Right atrium auricular region (tissue), 2 donors: ENCODE results near the gene FKBP1C. TPM values are rescaled to one million over a fixed set of nuclear protein-coding genes. Genes with fewer than 3 reads are reported as not detected.

Experiments
- DNase-seq: peaks from one replicate; pipeline ENCODE4 v3.0.0-alpha.2; 2019; ENCODE audit warnings: low spot score
- H3K27ac ChIP-seq, 2 donors: fragments of 200-600 bp; sonication (generic); 1 replicate in 1 of 2; 2 replicates in 1 of 2; pipeline ENCODE4 v1.5.1; 2016 to 2019
- H3K27me3 ChIP-seq, 2 donors: fragments of 200-600 bp; sonication (generic); one replicate each; pipeline versions ENCODE4 v1.5.1 to v1.6.0; 2017 to 2019
- H3K36me3 ChIP-seq: fragments of 200-600 bp; sonication (generic); one replicate; pipeline ENCODE4 v1.5.1; 2016
- H3K4me1 ChIP-seq, 2 donors: fragments of 200-600 bp; sonication (generic); one replicate each; pipeline versions ENCODE4 v1.5.1 to v1.6.0; 2017 to 2019
- H3K4me3 ChIP-seq, 2 donors: fragments of 200-600 bp; sonication (generic); 1 replicate in 1 of 2; 2 replicates in 1 of 2; pipeline ENCODE4 v1.5.1; 2017 to 2019; ENCODE audit warnings: mild to moderate bottlenecking in 1 of 2, moderate library complexity in 1 of 2
- H3K9me3 ChIP-seq, 2 donors: fragments of 200-600 bp; sonication (generic); one replicate each; pipeline ENCODE4 v1.5.1; 2019
- total RNA-seq, 2 donors: library from RNA; depleted of rRNA; stranded (reverse); fragments of >200 nt; gene quantifications; one replicate each; pipeline ENCODE4 v1.1.0, GENCODE V29; 2016
- TF ChIP-seq, protein P1 (sequence below), 2 donors: fragments of 200-600 bp; sonication (generic); IDR thresholded peaks; one replicate each; pipeline ENCODE4 v1.5.1; 2019; ENCODE audit warnings: antibody characterized with exemption in 2 of 2

FKBP1C gene
- total RNA-seq, 2 donors from 2014 or later = 0.35 TPM; not detected in 1

DNA sequence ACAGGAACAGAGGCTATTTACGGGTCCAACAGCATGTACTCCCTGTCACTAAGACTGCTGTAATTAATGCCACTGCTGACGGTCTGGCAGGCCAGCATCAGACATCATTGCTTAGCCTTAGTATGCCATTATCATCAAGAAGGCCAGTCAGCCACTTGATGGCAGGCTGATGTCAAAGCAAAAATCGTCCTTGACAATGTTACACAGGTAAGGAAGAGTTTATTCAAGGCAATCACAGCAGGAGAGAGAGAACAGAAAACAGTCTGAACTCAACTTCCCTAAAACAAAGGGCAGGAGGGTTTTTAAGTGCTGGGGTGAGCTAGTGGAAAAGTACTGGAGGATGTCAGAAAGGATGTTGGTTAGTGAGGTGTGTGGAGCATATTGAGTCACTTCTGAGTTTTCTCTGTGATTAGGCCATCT lies 25.1 kb downstream of the FKBP1C start:
- Histone ChIP-seq H3K36me3 (no peaks in the 10 kb centered on the region), H3K27me3 (no peaks in the 10 kb centered on the region), H3K4me3 (no peak overlapping the region), H3K27ac (no peak overlapping the region), H3K4me1 (no peaks in the 10 kb centered on the region), H3K9me3 (no peaks in the 10 kb centered on the region)
- no peak for DNase-seq
- TF ChIP-seq, protein P1, sequence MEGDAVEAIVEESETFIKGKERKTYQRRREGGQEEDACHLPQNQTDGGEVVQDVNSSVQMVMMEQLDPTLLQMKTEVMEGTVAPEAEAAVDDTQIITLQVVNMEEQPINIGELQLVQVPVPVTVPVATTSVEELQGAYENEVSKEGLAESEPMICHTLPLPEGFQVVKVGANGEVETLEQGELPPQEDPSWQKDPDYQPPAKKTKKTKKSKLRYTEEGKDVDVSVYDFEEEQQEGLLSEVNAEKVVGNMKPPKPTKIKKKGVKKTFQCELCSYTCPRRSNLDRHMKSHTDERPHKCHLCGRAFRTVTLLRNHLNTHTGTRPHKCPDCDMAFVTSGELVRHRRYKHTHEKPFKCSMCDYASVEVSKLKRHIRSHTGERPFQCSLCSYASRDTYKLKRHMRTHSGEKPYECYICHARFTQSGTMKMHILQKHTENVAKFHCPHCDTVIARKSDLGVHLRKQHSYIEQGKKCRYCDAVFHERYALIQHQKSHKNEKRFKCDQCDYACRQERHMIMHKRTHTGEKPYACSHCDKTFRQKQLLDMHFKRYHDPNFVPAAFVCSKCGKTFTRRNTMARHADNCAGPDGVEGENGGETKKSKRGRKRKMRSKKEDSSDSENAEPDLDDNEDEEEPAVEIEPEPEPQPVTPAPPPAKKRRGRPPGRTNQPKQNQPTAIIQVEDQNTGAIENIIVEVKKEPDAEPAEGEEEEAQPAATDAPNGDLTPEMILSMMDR (IDR thresholded peaks at IDR 0.05) = no peak

DNA sequence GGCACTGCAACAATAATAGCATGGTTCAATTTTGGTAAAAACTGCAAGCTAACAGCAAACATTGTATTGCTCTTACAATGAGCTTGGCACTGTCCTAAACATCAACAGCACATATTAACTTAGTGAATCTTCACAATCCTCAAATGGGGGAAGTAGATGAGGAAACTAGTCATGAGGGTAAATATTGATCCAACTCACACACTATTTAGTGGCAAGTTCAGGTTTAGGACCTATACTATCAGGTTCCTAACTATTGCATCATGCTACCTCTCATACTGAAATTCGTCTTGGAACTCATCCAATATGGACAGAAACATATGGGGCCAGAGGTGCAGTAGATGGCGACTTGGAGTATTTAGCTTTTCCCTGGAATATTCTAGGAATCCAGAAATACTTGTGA lies 34.2 kb downstream of the FKBP1C start:
- no peak for DNase-seq
- H3K36me3 ChIP-seq = no peaks in the 10 kb centered on the region
- no peaks in the 10 kb centered on the region for H3K4me1 ChIP-seq
- H3K27ac ChIP-seq = no peak overlapping the region
- no peaks in the 10 kb centered on the region for H3K9me3 ChIP-seq
- H3K27me3 ChIP-seq = no peaks in the 10 kb centered on the region
- TF ChIP-seq, protein P1 (IDR thresholded peaks at IDR 0.05) = no peak
- H3K4me3 ChIP-seq = no peak overlapping the region

DNA sequence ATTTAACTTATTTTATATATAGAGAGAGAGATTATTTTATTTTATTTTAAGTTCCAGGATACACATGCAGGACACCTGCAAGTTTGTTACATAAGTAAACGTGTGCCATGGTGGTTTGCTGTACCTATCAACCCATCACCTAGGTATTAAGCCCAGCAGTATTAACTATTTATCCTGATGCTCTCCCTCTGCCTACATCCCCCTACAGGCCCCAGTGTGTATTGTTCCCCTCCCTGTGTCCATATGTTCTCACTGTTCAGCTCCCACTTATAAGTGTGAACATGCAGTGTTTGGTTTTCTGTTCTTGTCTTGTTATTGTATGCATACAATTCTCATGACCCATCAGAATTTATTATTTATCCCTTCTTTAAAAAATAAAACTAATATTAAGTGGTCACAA lies 34.6 kb downstream of the FKBP1C start:
- Histone ChIP-seq H3K4me1 (no peaks in the 10 kb centered on the region), H3K4me3 (no peak overlapping the region), H3K9me3 (no peaks in the 10 kb centered on the region), H3K27me3 (no peaks in the 10 kb centered on the region), H3K36me3 (no peaks in the 10 kb centered on the region), H3K27ac (no peak overlapping the region)
- TF ChIP-seq, protein P1 (IDR thresholded peaks at IDR 0.05) = no peak
- no peak for DNase-seq

DNA sequence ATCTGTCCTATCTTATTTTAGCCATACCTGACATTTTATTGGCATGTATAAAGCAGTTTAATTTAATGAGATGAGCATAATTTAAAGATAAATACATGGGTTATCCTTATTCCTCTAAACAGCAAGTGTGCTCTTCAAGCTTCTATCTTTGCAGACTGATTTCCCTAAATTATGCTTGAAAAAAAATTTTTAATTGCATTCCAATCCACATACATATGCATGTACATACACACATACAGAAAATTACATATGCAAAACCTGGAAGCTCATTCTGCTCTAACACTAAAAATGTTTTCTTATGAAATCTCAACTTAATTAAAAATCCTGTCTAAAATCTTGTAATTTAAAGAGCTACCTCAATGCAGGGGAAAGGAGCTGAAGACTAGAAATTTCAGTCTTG lies 35.3 kb downstream of the FKBP1C start:
- H3K27me3 ChIP-seq = no peaks in the 10 kb centered on the region
- H3K4me3 ChIP-seq = no peak overlapping the region
- H3K9me3 ChIP-seq = no peaks in the 10 kb centered on the region
- H3K4me1 ChIP-seq = no peaks in the 10 kb centered on the region
- H3K36me3 ChIP-seq = no peaks in the 10 kb centered on the region
- TF ChIP-seq, protein P1 (IDR thresholded peaks at IDR 0.05) = no peak
- no peak for DNase-seq
- H3K27ac ChIP-seq = no peak overlapping the region

DNA sequence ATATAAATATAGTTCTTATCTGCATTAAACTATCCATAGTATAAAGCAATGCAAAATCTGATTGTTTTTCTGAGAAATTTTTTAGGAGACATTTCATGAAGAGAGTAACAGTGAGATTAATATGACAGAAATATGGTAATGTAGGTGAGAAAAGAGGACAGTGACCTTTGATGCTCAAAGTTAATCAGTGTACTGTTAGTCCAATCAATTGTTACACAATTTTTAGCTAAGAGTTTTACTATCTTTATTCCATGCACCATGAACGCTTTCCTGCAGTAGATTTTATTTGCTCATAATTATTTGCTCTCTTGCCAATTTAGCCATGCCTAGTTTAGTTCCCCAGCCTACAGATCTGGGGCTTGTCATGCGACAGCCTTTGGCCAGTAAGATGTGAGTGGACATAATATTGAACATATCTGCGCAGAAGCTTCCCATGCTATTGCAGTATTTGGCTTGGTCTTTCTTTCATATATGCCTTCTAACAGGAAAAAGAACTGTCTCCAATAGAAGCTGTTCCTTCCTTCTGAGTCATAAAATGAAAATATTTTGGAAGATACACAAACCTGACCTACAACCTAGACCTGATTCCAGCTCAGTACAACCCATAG lies 38.7 kb downstream of the FKBP1C start:
- DNase-seq = no peak
- no peak overlapping the region for H3K4me3 ChIP-seq
- no peaks in the 10 kb centered on the region for H3K36me3 ChIP-seq
- TF ChIP-seq, protein P1 (IDR thresholded peaks at IDR 0.05) = no peak
- H3K27ac ChIP-seq = no peak overlapping the region
- H3K9me3 ChIP-seq = no peaks in the 10 kb centered on the region
- H3K4me1 ChIP-seq = no peaks in the 10 kb centered on the region
- no peaks in the 10 kb centered on the region for H3K27me3 ChIP-seq

DNA sequence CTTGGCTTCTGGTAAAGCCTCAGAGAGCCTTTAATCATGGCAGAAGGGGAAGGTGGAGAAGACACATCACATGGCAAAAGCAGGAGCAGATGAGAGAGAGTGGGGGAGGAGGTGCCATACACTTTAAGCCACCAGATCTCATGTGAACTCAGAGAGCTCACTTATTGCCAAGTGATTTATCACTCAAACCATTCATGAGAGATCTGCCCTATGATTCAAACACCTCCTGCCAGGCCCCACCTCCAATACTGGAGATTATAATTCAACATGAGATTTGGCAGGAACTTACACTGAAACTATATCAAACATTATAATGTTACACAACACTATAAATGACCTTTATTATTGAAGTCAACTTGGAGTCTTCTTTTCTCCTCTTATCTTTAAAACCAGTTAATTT lies 47.9 kb downstream of the FKBP1C start:
- H3K4me1 ChIP-seq = no peaks in the 10 kb centered on the region
- H3K9me3 ChIP-seq = no peaks in the 10 kb centered on the region
- no peak overlapping the region for H3K27ac ChIP-seq
- TF ChIP-seq, protein P1 (IDR thresholded peaks at IDR 0.05) = no peak
- H3K36me3 ChIP-seq = no peaks in the 10 kb centered on the region
- no peak overlapping the region for H3K4me3 ChIP-seq
- no peak for DNase-seq
- H3K27me3 ChIP-seq = no peaks in the 10 kb centered on the region
